HUDEP-2 (cell line): ENCODE measurements around the gene AHCY.
"Not testable (repeated sequence)": the region's sequence is repeated elsewhere in the genome, so short reads cannot be mapped to it uniquely, and the experiment has no call there.

Experiments used
- DNase-seq, 76 experiments: peaks; one replicate each; lab custom pipeline; 2025; ENCODE audit not compliant: unreplicated experiment in 76 of 76; lab: John Stamatoyannopoulos, UW

The AHCY gene

DNA sequence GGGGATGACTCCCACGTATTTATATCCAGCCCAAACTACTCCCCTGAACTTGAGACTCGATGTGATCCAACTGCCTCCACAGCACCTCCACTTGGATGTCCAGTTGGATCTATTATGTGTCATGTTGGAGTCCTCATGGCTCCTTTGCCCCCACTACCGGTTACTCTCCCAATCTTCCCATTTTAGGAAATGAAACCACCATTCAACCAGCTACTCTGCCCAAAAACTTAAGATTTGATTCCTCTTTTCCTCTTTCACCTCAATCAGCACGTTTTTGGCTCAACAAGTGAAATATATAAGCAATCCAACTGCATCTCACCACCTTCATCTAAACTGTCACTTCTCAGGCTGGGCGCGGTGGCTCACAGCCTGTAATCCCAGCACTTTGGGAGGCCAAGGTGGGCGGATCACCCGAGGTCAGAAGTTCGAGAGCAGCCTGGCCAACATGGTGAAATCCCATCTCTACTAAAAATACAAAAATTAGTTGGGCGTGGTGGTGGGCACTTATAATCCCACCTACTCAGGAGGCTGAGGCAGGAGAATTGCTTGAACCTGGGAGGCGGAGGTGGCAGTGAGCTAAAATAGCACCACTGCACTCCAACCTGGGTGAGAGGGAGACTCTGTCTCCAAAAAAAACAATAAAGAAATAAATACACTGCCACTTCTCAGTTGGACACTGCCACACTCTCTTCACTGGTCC is 3.4 kb downstream of the AHCY start:
- no peak for DNase-seq

DNA sequence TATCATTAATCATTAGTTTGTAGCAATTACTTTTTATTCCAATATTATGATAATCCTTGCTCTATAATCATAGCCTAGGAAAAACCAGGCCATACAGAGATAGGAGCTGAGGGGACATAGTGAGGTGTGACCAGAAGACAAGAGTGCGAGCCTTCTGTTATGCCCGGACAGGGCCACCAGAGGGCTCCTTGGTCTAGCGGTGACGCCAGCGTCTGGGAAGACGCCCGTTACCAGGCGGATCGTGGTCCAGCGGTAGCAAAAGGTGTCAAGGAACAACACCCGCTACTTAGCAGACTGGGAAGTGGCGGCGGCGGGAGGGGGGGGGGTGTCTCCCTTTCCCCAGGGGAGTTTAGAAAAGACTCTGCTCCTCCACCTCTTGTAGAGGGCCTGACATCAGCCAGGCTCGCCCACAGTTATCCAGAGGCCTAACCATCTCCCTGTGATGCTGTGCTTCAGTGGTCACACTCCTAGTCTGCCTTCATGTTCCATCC is 4.8 kb downstream of the AHCY start:
- DNase-seq: not testable (repeated sequence)

- no peak for DNase-seq
Measured at GRCh38 chr20:34296468-34296867, 6.7 kb downstream of the AHCY start.

GRCh38 chr20:34295284-34295683 is 7.9 kb downstream of the AHCY start:
- DNase-seq: no peak

- no peak for DNase-seq
Measured at GRCh38 chr20:34294563-34294962, 8.6 kb downstream of the AHCY start.

DNA sequence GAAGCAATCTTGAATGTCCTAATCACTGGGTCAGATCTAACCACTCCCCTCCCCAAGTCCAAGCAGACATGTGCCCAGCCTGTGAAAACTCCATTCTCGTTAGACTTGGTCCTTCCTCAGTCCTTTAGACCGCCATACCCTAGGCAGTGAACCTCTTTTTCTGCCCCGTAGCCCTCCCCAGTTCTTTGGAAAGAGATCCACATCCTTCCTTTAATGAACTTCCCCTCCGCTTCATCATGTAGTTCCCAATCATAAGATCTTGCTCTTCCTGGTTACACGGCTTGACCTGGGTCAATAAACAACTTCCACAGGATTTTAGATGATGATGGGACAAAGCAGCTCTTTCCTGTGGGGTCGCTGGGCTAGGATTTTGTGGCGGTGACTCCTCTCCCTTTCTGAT is 9.6 kb downstream of the AHCY start:
- DNase-seq: no peak

- no peak for DNase-seq
Measured at GRCh38 chr20:34293119-34293518, 10.0 kb downstream of the AHCY start.

- DNase-seq: no peak
Measured at GRCh38 chr20:34292496-34292895, 10.7 kb downstream of the AHCY start.

- no peak for DNase-seq
Measured at GRCh38 chr20:34290471-34290870, 12.7 kb downstream of the AHCY start.

- not testable (repeated sequence) for DNase-seq
Measured at GRCh38 chr20:34287500-34287899, 15.7 kb downstream of the AHCY start.

DNA sequence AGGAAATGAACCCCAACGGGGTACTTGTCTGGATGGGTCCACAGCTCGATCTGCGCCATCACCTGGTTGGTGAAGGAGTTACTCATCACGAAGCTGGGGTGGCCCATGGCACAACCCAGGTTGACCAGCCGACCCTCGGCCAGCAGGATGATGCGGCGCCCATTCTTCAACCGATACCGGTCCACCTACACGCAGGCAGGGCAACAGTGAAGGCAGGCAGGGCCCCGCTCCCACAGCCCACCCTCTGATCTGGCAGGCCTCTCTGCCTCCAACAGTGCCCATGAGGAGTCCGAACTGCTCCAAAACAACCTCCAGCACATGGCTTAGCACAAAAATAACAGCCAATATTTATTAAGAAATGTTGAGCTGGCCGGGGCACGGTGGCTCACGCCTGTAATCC is 17.7 kb downstream of the AHCY start:
- DNase-seq: no peak

DNA sequence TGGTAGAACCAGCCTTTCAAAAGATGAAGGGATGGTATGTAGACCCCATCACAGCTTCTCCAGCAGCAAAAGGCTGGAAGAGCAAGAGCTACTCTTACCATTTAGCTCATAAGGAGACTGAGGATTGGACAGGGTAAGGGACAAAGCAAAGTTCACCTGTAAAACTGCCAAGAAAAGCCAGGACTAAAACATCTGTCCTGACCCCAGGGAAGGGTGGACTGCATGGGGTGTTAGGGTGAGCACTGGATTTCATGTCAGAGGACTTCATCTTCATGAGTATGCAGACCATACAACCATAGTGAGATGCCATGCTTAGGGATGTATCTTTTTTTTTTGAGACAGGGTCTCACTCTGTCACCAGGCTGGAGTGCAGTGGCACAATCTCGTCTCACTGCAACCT is 19.3 kb downstream of the AHCY start:
- DNase-seq: no peak

GRCh38 chr20:34282041-34282440 is 21.1 kb downstream of the AHCY start:
- DNase-seq: no peak

DNA sequence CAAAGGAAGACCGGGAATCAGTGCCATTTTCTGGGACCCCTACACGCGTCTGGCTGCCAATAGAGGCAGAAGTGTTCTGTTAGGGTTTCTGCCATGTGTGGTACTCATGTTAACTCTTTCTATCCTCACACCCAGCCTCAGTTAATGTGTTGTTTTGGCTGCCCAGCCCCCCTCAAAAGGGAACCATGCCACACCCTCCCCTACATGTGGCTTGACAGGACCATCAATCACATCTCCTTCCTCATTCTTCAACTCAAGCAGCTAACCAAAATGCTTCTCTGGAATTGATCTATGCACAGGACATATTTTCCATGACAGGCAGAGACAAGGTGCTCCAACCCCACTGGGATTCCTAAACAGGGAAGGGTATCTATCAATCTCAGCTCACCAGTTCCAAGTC is 22.0 kb downstream of the AHCY start:
- no peak for DNase-seq

DNA sequence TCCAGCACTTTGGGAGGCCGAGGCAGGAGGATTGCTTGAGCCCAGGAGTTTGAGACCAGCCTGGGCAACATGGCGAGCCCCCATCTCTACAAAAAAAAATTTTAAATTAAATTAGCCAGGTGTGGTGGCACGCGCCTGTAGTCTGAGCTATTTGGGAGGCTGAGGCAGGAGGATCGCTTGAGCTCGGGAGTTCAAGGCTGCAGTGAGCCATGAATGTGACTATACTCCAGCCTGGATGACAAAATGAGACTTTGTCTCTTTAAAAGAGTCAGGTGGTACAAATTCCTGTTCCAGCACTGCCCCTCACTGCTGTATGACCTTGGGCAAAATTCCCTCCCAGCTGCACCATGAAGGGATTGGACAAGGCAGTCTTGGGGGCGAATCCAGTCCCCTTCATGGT is 28.5 kb downstream of the AHCY start:
- no peak for DNase-seq

DNA sequence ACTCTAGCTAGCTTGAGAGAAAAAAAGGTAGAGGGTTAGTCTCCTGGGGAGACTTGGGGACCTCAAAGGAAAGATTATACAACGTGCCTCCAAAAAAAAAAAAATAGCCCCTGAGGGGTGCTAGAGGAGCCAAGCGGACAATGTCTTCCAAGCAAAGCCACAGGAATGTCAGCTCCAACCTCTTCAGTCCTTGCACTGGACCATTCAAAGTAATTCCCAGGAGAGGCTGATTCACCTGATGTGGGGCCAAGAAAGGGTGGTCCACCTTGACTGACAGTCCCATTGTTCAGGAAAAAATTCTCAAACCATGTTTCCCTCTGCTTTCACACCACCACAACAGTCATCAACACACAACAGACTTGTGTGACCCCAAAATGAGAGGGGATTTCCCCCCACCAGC is 31.2 kb downstream of the AHCY start:
- no peak for DNase-seq

DNA sequence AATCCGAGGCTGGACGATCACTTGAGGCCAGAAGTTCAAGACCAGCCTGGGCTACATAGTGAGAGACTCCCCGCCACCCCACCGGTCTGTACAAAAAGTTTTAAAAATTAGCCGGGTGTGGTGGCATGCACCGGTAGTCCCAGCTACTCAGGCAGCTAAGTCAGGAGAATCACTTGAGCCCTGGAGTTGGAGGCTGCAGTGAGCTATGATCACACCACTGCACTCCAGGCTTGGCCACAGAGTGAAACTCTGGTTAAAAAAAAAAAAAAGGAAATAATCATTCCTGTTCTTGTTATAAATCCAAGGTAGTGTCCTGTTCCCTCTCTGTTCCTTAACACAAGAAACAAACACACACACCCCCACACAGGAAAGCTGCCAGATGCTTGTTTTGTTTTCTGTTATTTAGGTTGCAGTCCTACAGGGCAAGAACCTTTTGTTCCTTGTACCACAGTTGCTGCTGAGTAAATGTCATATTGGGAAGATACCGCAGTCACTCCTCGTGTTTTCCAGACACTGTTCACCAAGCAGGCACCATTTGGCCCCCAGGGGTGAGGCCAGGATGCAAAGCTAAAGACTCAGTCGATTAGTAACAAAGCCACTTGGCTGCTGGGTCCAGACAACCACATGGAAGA is 33.0 kb downstream of the AHCY start:
- DNase-seq: no peak

GRCh38 chr20:34268851-34269636 is 34.1 kb downstream of the AHCY start:
- DNase-seq: no peak

DNA sequence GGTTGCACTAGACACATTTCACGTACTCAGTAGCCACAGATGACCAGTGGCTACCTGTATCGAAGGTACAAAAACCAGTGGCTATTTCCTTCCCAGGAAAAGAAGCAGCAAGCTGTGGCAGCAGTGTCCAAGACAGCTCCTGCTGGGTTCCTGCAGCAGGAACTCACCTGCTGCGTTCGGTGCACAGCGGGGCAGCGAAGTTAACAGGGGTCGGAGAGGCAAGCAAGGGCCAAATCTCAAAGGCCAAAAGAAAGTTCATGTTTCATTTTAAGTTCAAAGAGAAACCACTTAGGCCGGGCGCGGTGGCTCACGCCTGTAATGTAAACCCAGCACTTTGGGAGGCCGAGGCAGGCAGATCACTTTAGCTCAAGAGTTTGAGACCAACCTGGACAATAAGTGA is 35.0 kb downstream of the AHCY start:
- DNase-seq: no peak

GRCh38 chr20:34264141-34264540 is 39.0 kb downstream of the AHCY start:
- DNase-seq: no peak

- DNase-seq: not testable (repeated sequence)
Measured at GRCh38 chr20:34263468-34263867, 39.7 kb downstream of the AHCY start.
